MM.1S (cell line): ENCODE measurements around the gene IGFBP4.
A peak's percentile ranks its signal among the peaks of the same experiment; 100 is the strongest.

Source experiments
- DNase-seq: peaks from one replicate; pipeline ENCODE4 v3.0.0-alpha.2; 2015
- H2AFZ ChIP-seq: fragments of 300-600 bp; sonication (generic); 2 replicates; pipeline ENCODE4 v1.6.0; 2016; ENCODE audit warnings: antibody characterized with exemption, low read length
- H3F3A ChIP-seq: fragments of 300-600 bp; sonication (generic); 2 replicates; pipeline ENCODE4 v1.6.1; 2016; ENCODE audit warnings: mild to moderate bottlenecking, antibody characterized with exemption, low read length, moderate library complexity, mixed read lengths; ENCODE audit not compliant: insufficient read depth
- H3K27ac ChIP-seq: fragments of 300-600 bp; sonication (generic); 2 replicates; pipeline ENCODE4 v1.5.1; 2016; ENCODE audit warnings: mild to moderate bottlenecking, low read length
- H3K27me3 ChIP-seq: fragments of 300-600 bp; sonication (generic); replicated peaks from 2 replicates; pipeline ENCODE4 v1.6.0; 2016; ENCODE audit warnings: low read length; ENCODE audit not compliant: insufficient read depth
- H3K36me3 ChIP-seq: fragments of 300-600 bp; sonication (generic); replicated peaks from 2 replicates; pipeline ENCODE4 v1.6.1; 2016; ENCODE audit warnings: mild to moderate bottlenecking, low read length, mixed read lengths; ENCODE audit not compliant: insufficient read depth
- H3K4me1 ChIP-seq: fragments of 300-600 bp; sonication (generic); 2 replicates; pipeline ENCODE4 v1.6.1; 2016; ENCODE audit warnings: low read length, mixed read lengths
- H3K4me2 ChIP-seq: fragments of 300-600 bp; sonication (generic); 2 replicates; pipeline ENCODE4 v1.6.0; 2016; ENCODE audit warnings: low read depth, low read length
- H3K4me3 ChIP-seq: fragments of 300-600 bp; sonication (generic); 2 replicates; pipeline ENCODE4 v1.5.1; 2016; ENCODE audit warnings: low read length, mixed read lengths
- H3K79me2 ChIP-seq: fragments of 300-600 bp; sonication (generic); 2 replicates; pipeline ENCODE4 v1.6.1; 2016; ENCODE audit warnings: mixed run types, low read length, mixed read lengths
- H3K9ac ChIP-seq: fragments of 300-600 bp; sonication (generic); 2 replicates; pipeline ENCODE4 v1.6.1; 2016; ENCODE audit warnings: low read length, mixed read lengths
- H3K9me2 ChIP-seq: fragments of 300-600 bp; sonication (generic); replicated peaks from 2 replicates; pipeline ENCODE4 v1.6.1; 2016; ENCODE audit warnings: mild to moderate bottlenecking, low read length, mixed read lengths; ENCODE audit not compliant: insufficient read depth
- H3K9me3 ChIP-seq: fragments of 300-600 bp; sonication (generic); replicated peaks from 2 replicates; pipeline ENCODE4 v1.6.1; 2016; ENCODE audit warnings: mild to moderate bottlenecking, low read length, mixed read lengths; ENCODE audit not compliant: insufficient read depth
- H4K20me1 ChIP-seq: fragments of 300-600 bp; sonication (generic); 2 replicates; pipeline ENCODE4 v1.6.1; 2016; ENCODE audit warnings: mild to moderate bottlenecking, low read length, moderate library complexity, mixed read lengths; ENCODE audit not compliant: insufficient read depth
- CTCF ChIP-seq: fragments of 300-600 bp; sonication (generic); IDR thresholded peaks from 2 replicates; pipeline ENCODE4 v1.5.1; 2016; ENCODE audit warnings: antibody characterized with exemption, low read length, mixed read lengths
- EZH2 ChIP-seq: fragments of 300-600 bp; sonication (generic); optimal IDR thresholded peaks from 2 replicates; pipeline ENCODE3; 2017; ENCODE audit warnings: low read depth, mild to moderate bottlenecking, antibody characterized with exemption, low read length, mixed read lengths
- EZH2phosphoT487 ChIP-seq: fragments of 300-600 bp; sonication (generic); IDR thresholded peaks from 2 replicates; pipeline ENCODE4 v1.6.1; 2018; ENCODE audit warnings: antibody characterized with exemption, low read length

The IGFBP4 gene

GRCh38 chr17:40418428-40418706, 24.9 kb upstream of the IGFBP4 start:
- Histone ChIP-seq H3K4me1 (peaks cover 12% of the 10 kb centered on the region; the same call in 1 of the 2 replicates), H3K27ac (no peak overlapping the region), H3K36me3 (no peaks in the 10 kb centered on the region; the same call in 1 of the 2 replicates), H4K20me1 (no peaks in the 10 kb centered on the region), H3K9me3 (no peaks in the 10 kb centered on the region), H3K27me3 (no peaks in the 10 kb centered on the region), H3K9ac (peak overlapping the region; percentile 51; the same call in 1 of the 2 replicates), H2AFZ (peak overlapping the region; percentile 100), H3F3A (0 out of 2 replicates have a peak, but pooled peaks cover 3% of the 10 kb centered on the region), H3K4me2 (peak overlapping the region; percentile 93), H3K79me2 (peaks cover 37% of the 10 kb centered on the region), H3K4me3 (peak overlapping the region; percentile 98), H3K9me2 (no peaks in the 10 kb centered on the region)
- no peak for DNase-seq
- TF ChIP-seq EZH2, result no peak
- TF ChIP-seq EZH2phosphoT487, result no peak
- TF ChIP-seq CTCF, result no peak

GRCh38 chr17:40419559-40420331, 23.5 kb upstream of the IGFBP4 start:
- Histone ChIP-seq H3K27ac (no peak overlapping the region), H4K20me1 (no peaks in the 10 kb centered on the region), H3K79me2 (peaks cover 27% of the 10 kb centered on the region), H3K9ac (no peak overlapping the region), H3K4me2 (no peak overlapping the region), H2AFZ (no peak overlapping the region), H3K4me1 (peaks cover 12% of the 10 kb centered on the region; the same call in 1 of the 2 replicates), H3K9me3 (no peaks in the 10 kb centered on the region), H3K9me2 (no peaks in the 10 kb centered on the region), H3K4me3 (no peak overlapping the region), H3K36me3 (no peaks in the 10 kb centered on the region), H3F3A (0 out of 2 replicates have a peak, but pooled peaks cover 3% of the 10 kb centered on the region), H3K27me3 (no peaks in the 10 kb centered on the region)
- TF ChIP-seq EZH2phosphoT487 (no peak), CTCF (no peak), EZH2 (no peak)
- no peak for DNase-seq

- Histone ChIP-seq H3K4me2 (no peak overlapping the region), H3K9me3 (no peaks in the 10 kb centered on the region), H3K27ac (no peak overlapping the region), H3K27me3 (no peaks in the 10 kb centered on the region), H3K4me1 (no peaks in the 10 kb centered on the region), H3K9me2 (no peaks in the 10 kb centered on the region), H3F3A (no peaks in the 10 kb centered on the region), H3K79me2 (no peaks in the 10 kb centered on the region), H3K36me3 (no peaks in the 10 kb centered on the region), H4K20me1 (no peaks in the 10 kb centered on the region), H3K4me3 (no peak overlapping the region), H2AFZ (no peak overlapping the region), H3K9ac (no peak overlapping the region)
- no peak for DNase-seq
- TF ChIP-seq CTCF, result no peak
- TF ChIP-seq EZH2phosphoT487, result no peak
- TF ChIP-seq EZH2, result no peak
Measured at GRCh38 chr17:40422990-40423633, 20.1 kb upstream of the IGFBP4 start.
